H1 (cell line): Measurements from ENCODE around the gene CGRRF1. TPM values are rescaled to one million over a fixed set of nuclear protein-coding genes. Genes with fewer than 3 reads are reported as not detected.

Source experiments
- CTCF ChIA-PET: fragments of 300-600 bp; sonication (Branson Sonifier 250); formaldehyde crosslinking; loops from one replicate; lab custom pipeline; 2021; ENCODE audit not compliant: partially characterized antibody; lab: Charles Lee
- POLR2A ChIA-PET: fragments of 300-600 bp; sonication (Branson Sonifier 250); formaldehyde crosslinking; loops from one replicate; lab custom pipeline; 2021; ENCODE audit warnings: inconsistent platforms; ENCODE audit not compliant: partially characterized antibody; lab: Charles Lee
- DNase-seq, 2 experiments: peaks; one replicate each; pipeline versions ENCODE4 v3.0.0 to v3.0.0-alpha.2; 2010 to 2022; ENCODE audit warnings: low spot score in 2 of 2, low read depth in 1 of 2, mixed read lengths in 1 of 2
- FAIRE-seq: peaks from 2 replicates; lab custom pipeline; 2011; peaks lifted over from hg19 to GRCh38; lab: Jason Lieb, UNC
- H2AFZ ChIP-seq: 2 replicates; pipeline ENCODE4 v1.8.1; 2012; ENCODE audit warnings: low read length, inconsistent platforms
- H2AK5ac ChIP-seq: 2 replicates; pipeline ENCODE4 v1.6.1; 2013; ENCODE audit warnings: low read depth, low read length
- H2BK120ac ChIP-seq: replicated peaks from 2 replicates; pipeline ENCODE3; 2013; ENCODE audit warnings: low read depth, low read length, inconsistent platforms
- H2BK12ac ChIP-seq: 2 replicates; pipeline ENCODE4 v1.6.1; 2013; ENCODE audit warnings: low read depth, low read length
- H2BK15ac ChIP-seq: 2 replicates; pipeline ENCODE4 v1.6.1; 2013; ENCODE audit warnings: low read length
- H2BK20ac ChIP-seq: 2 replicates; pipeline ENCODE4 v1.6.1; 2013; ENCODE audit warnings: low read length
- H2BK5ac ChIP-seq: 2 replicates; pipeline ENCODE4 v1.6.1; 2013; ENCODE audit warnings: low read depth, low read length
- H3K14ac ChIP-seq: 2 replicates; pipeline ENCODE4 v1.6.1; 2013; ENCODE audit warnings: inconsistent platforms; ENCODE audit not compliant: insufficient read length
- H3K18ac ChIP-seq: 2 replicates; pipeline ENCODE4 v1.6.1; 2013; ENCODE audit warnings: low read length; ENCODE audit errors: extremely low read depth
- H3K23ac ChIP-seq: 2 replicates; pipeline ENCODE4 v1.6.1; 2013; ENCODE audit warnings: inconsistent platforms; ENCODE audit not compliant: insufficient read length
- H3K23me2 ChIP-seq: 2 replicates; pipeline ENCODE4 v1.6.1; 2013; ENCODE audit warnings: low read depth, low read length
- H3K27ac ChIP-seq: 2 replicates; pipeline ENCODE4 v1.6.1; 2011; ENCODE audit warnings: low read depth, low read length, inconsistent platforms
- H3K27me3 ChIP-seq, 4 experiments: replicated peaks in 1 of 4; 1 replicate in 1 of 4; 2 replicates in 3 of 4; pipeline versions ENCODE4 v1.6.1 to v1.8.1; 2011 to 2013; ENCODE audit warnings: low read length in 3 of 4, mild to moderate bottlenecking in 3 of 4, inconsistent platforms in 2 of 4, mixed read lengths in 2 of 4, moderate library complexity in 1 of 4; ENCODE audit not compliant: control insufficient read depth in 3 of 4, insufficient read depth in 3 of 4; ENCODE audit errors: extremely low read depth in 1 of 4
- H3K36me3 ChIP-seq, 4 experiments: 2 replicates each; pipeline versions ENCODE4 v1.6.1 to v1.8.1; 2011 to 2013; ENCODE audit warnings: mild to moderate bottlenecking in 4 of 4, low read length in 3 of 4, moderate library complexity in 2 of 4, control low read depth in 1 of 4, inconsistent platforms in 1 of 4; ENCODE audit not compliant: insufficient read depth in 4 of 4, control insufficient read depth in 2 of 4
- H3K4ac ChIP-seq: replicated peaks from 2 replicates; pipeline ENCODE3; 2013; ENCODE audit warnings: low read length, low read depth, mixed read lengths, inconsistent platforms; ENCODE audit not compliant: insufficient read length
- H3K4me1 ChIP-seq, 4 experiments: replicated peaks in 1 of 4; 1 replicate in 1 of 4; 2 replicates in 3 of 4; pipeline versions ENCODE4 v1.6.1 to v1.8.1; 2011 to 2013; ENCODE audit warnings: low read length in 3 of 4, inconsistent platforms in 2 of 4, mixed read lengths in 1 of 4; ENCODE audit not compliant: insufficient read depth in 4 of 4, control insufficient read depth in 3 of 4
- H3K4me2 ChIP-seq, 2 experiments: 2 replicates each; pipeline versions ENCODE4 v1.6.1 to v1.8.1; 2011 to 2013; ENCODE audit warnings: low read depth in 2 of 2, low read length in 2 of 2, control low read depth in 1 of 2, inconsistent platforms in 1 of 2, mild to moderate bottlenecking in 1 of 2; ENCODE audit not compliant: insufficient read depth in 1 of 2
- H3K4me3 ChIP-seq, 4 experiments: fragments of 200-600, 300-600 bp in 1 of 4; sonication (generic), shearing (Covaris generic), sonication (Bioruptor Twin) in 1 of 4; 2 replicates each; pipeline versions ENCODE4 v1.5.1 to v1.8.1; 2011 to 2016; ENCODE audit warnings: low read length in 4 of 4, low read depth in 3 of 4, control low read depth in 2 of 4, inconsistent platforms in 2 of 4, mild to moderate bottlenecking in 2 of 4, mixed read lengths in 1 of 4, moderate library complexity in 1 of 4; ENCODE audit not compliant: insufficient read depth in 2 of 4; ENCODE audit errors: extremely low read depth in 1 of 4
- H3K56ac ChIP-seq: replicated peaks from 2 replicates; pipeline ENCODE3; 2013; ENCODE audit warnings: low read depth, mild to moderate bottlenecking, mixed read lengths, low read length, inconsistent platforms; ENCODE audit not compliant: insufficient read length
- H3K79me1 ChIP-seq: 2 replicates; pipeline ENCODE4 v1.6.1; 2013; ENCODE audit warnings: low read depth, low read length, control low read depth
- H3K79me2 ChIP-seq, 2 experiments: 2 replicates each; pipeline versions ENCODE4 v1.6.1 to v1.8.1; 2012 to 2013; ENCODE audit warnings: low read length in 2 of 2, mild to moderate bottlenecking in 2 of 2, inconsistent platforms in 1 of 2; ENCODE audit not compliant: insufficient read depth in 2 of 2, control insufficient read depth in 1 of 2
- H3K9ac ChIP-seq, 4 experiments: replicated peaks in 1 of 4; 1 replicate in 1 of 4; 2 replicates in 3 of 4; pipeline versions ENCODE4 v1.6.1 to v1.8.1; 2011 to 2013; ENCODE audit warnings: low read depth in 3 of 4, low read length in 3 of 4, control low read depth in 2 of 4, mild to moderate bottlenecking in 2 of 4, moderate library complexity in 2 of 4, inconsistent platforms in 1 of 4; ENCODE audit errors: extremely low read depth in 1 of 4
- H3K9me3 ChIP-seq, 2 experiments: 2 replicates each; pipeline versions ENCODE4 v1.6.1 to v1.8.1; 2012 to 2013; ENCODE audit warnings: mild to moderate bottlenecking in 2 of 2, moderate library complexity in 2 of 2, control low read depth in 1 of 2, inconsistent platforms in 1 of 2, low read depth in 1 of 2, low read length in 1 of 2, mixed read lengths in 1 of 2; ENCODE audit not compliant: insufficient read depth in 2 of 2
- H4K20me1 ChIP-seq, 2 experiments: replicated peaks in 1 of 2; 2 replicates each; pipeline versions ENCODE3 to v1.8.1; 2011 to 2013; ENCODE audit warnings: inconsistent platforms in 2 of 2, low read length in 2 of 2, mild to moderate bottlenecking in 1 of 2; ENCODE audit not compliant: insufficient read depth in 2 of 2, control insufficient read depth in 1 of 2
- H4K5ac ChIP-seq: 2 replicates; pipeline ENCODE4 v1.6.1; 2013; ENCODE audit warnings: low read length, low read depth, mixed read lengths, inconsistent platforms; ENCODE audit not compliant: insufficient read length
- H4K8ac ChIP-seq: 2 replicates; pipeline ENCODE4 v1.8.0; 2013; ENCODE audit warnings: mild to moderate bottlenecking, moderate library complexity, low read length, inconsistent platforms; ENCODE audit not compliant: insufficient read depth; ENCODE audit errors: extremely low read depth
- H4K91ac ChIP-seq: replicated peaks from 2 replicates; pipeline ENCODE3; 2013; ENCODE audit warnings: low read length, mixed read lengths, inconsistent platforms; ENCODE audit not compliant: insufficient read length
- BRCA1 ChIP-seq: IDR thresholded peaks from 2 replicates; pipeline ENCODE4 v1.6.1; 2012; ENCODE audit warnings: low read depth, low read length, improper control_type of control experiment
- CBX8 ChIP-seq: fragments of 300-800, 300-1000 bp; sonication (generic); IDR thresholded peaks from 2 replicates; pipeline ENCODE4 v1.7.1; 2016; ENCODE audit warnings: low read depth, low read length, borderline replicate concordance
- E2F6 ChIP-seq: IDR thresholded peaks from 2 replicates; pipeline ENCODE4 v1.6.1; 2012; ENCODE audit warnings: inconsistent platforms
- GABPA ChIP-seq: IDR thresholded peaks from 2 replicates; pipeline ENCODE4 v1.6.1; 2011; ENCODE audit warnings: mild to moderate bottlenecking, low read length, moderate library complexity, borderline replicate concordance; ENCODE audit not compliant: insufficient read depth
- POLR2A ChIP-seq, 2 experiments: IDR thresholded peaks; 1 replicate in 1 of 2; 2 replicates in 1 of 2; pipeline ENCODE4 v1.6.1; 2011; ENCODE audit warnings: low read depth in 2 of 2, low read length in 2 of 2, mild to moderate bottlenecking in 2 of 2; ENCODE audit errors: control extremely low read depth in 1 of 2
- RAD21 ChIP-seq, 2 experiments: IDR thresholded peaks in 1 of 2; conservative IDR thresholded peaks in 1 of 2; 2 replicates each; pipeline ENCODE4 v1.6.1; 2011; ENCODE audit warnings: low read depth in 2 of 2, low read length in 2 of 2, improper control_type of control experiment in 1 of 2, inconsistent platforms in 1 of 2, mild to moderate bottlenecking in 1 of 2, moderate library complexity in 1 of 2
- SP1 ChIP-seq: IDR thresholded peaks from 2 replicates; pipeline ENCODE4 v1.6.1; 2011; ENCODE audit warnings: low read depth, low read length
- SP4 ChIP-seq: IDR thresholded peaks from 2 replicates; pipeline ENCODE4 v1.6.1; 2012; ENCODE audit warnings: low read length, inconsistent platforms
- TAF1 ChIP-seq: IDR thresholded peaks from 2 replicates; pipeline ENCODE4 v1.6.1; 2011; ENCODE audit warnings: mild to moderate bottlenecking, low read depth, low read length
- TEAD4 ChIP-seq: IDR thresholded peaks from 2 replicates; pipeline ENCODE4 v1.6.1; 2012; ENCODE audit warnings: low read depth, low read length, inconsistent platforms, mixed read lengths
- WGBS, 2 experiments: shearing (Covaris generic) in 1 of 2; methylation state at CpG; one replicate each; pipeline versions ENCODE4 v1.1.6 to v1.1.7; 2013 to 2015; ENCODE audit warnings: low lambda C conversion rate in 2 of 2, mixed read lengths in 2 of 2, inconsistent platforms in 1 of 2, low coverage in 1 of 2, missing lambda C conversion rate in 1 of 2; ENCODE audit not compliant: insufficient replicate concordance in 2 of 2, insufficient coverage in 1 of 2, insufficient read length in 1 of 2; ENCODE audit errors: extremely low coverage in 1 of 2, missing lambda C conversion rate in 1 of 2; 5-methylcytosine and 5-hydroxymethylcytosine counted together
- polyA plus RNA-seq, 7 experiments: library from polyadenylated mRNA; depleted of rRNA in 3 of 7; stranded (reverse) in 5 of 7; unstranded in 2 of 7; fragments of >200 nt in 5 of 7; fragments of 200-250 nt in 2 of 7; gene quantifications; 1 replicate in 5 of 7; 2 replicates in 1 of 7; 4 replicates in 1 of 7; pipeline versions ENCODE4 v1.2.1 to v1.2.3, GENCODE V29; 2011 to 2013; ENCODE audit warnings: missing spikeins in 2 of 7, mixed read lengths in 2 of 7
- total RNA-seq: library from RNA; stranded (reverse); fragmentation: NEBNext Ultra II Directional; extraction: Animal tissue kit (Norgen Biotek cat#: 25700); gene quantifications from 2 replicates; pipeline ENCODE4 v1.2.1, GENCODE V29; 2021

Gene CGRRF1
- total and polyA plus RNA-seq, 2 of the 8 experiments (the other 6 are each of a cell fraction or from before 2014, with no cell fraction given): 7.4 to 20.2 TPM

DNA sequence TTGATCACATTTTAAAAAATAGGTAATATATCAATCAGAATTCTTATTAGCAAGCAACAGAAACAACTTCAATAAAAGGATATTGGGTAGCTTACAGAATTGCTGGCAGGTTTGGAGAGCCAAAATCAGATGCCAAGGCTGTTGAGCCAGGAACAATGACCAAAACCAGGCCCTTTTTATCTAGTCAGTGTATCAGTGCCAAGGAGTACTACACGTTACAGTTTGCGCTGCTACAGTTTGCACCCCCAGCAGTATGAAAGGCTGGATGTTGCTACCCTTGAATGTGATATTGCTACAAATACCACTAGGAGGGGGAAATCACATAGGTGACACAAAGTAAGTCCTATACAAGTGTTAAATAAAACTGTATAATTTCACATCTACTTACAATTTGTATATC is 19.3 kb downstream of the CGRRF1 start:
- Histone ChIP-seq H3K9me3 (no peaks in the 10 kb centered on the region), H3K23ac (no peak overlapping the region), H3K4me1 (peaks cover 0 to 3% (median 0%) of the 10 kb centered on the region in 4 experiments; a peak in 1 of 7 replicates), H3K4me2 (no peak overlapping the region), H3K18ac (no peak overlapping the region), H3K79me2 (no peaks in the 10 kb centered on the region), H3K27me3 (no peaks in the 10 kb centered on the region), H3K4me3 (no peak overlapping the region), H4K5ac (no peak overlapping the region), H2BK5ac (no peak overlapping the region), H3K9ac (no peak overlapping the region), H3K14ac (no peak overlapping the region), H2AK5ac (no peak overlapping the region), H2AFZ (no peak overlapping the region), H2BK15ac (no peak overlapping the region), H2BK12ac (no peak overlapping the region), H2BK120ac (no peak overlapping the region), H3K23me2 (no peaks in the 10 kb centered on the region), H3K56ac (no peak overlapping the region), H2BK20ac (no peak overlapping the region), H4K20me1 (no peaks in the 10 kb centered on the region), H3K36me3 (peaks cover 0 to 11% (median 5%) of the 10 kb centered on the region in 4 experiments; a peak in 5 of 8 replicates), H4K91ac (no peak overlapping the region), H3K27ac (no peak overlapping the region), H3K4ac (no peak overlapping the region), H3K79me1 (no peaks in the 10 kb centered on the region), H4K8ac (no peak overlapping the region)
- 86% methylated on average over 2 of the region's 2 CpGs; no CpG with 5 or more reads in 1 of the 2 experiments for WGBS, 2 experiments
- FAIRE-seq: no peak
- ChIA-PET POLR2A (interaction anchor here (1.0 kb wide), 1 partner anchor 10 kb away, joined by 3 read pairs; no protein-coding TSS in a partner anchor), CTCF (interaction anchor here (0.6 to 1.3 kb wide), 4 partner anchors 12 to 162 kb away, joined by 3 to 5 read pairs (median 4); no protein-coding TSS in a partner anchor)
- no peak for DNase-seq
- TF ChIP-seq SP4: no peak
- TF ChIP-seq TEAD4: no peak
- TF ChIP-seq POLR2A (IDR thresholded peaks at IDR 0.05; ENCODE audit: control extremely low read depth in 1 of 2, low read depth in 2 of 2, low read length in 2 of 2): no peak
- TF ChIP-seq CBX8: no peak
- TF ChIP-seq BRCA1: no peak
- TF ChIP-seq GABPA: no peak
- TF ChIP-seq RAD21 (IDR thresholded peaks at IDR 0.05 in 1 of 2, conservative IDR thresholded peaks at IDR 0.05 in 1 of 2; ENCODE audit: low read depth in 2 of 2, low read length in 2 of 2): no peak
- no peak for TF ChIP-seq SP1
- TF ChIP-seq E2F6: no peak
- no peak for TF ChIP-seq TAF1
